HCT116 (cell line): Measurements from ENCODE around the gene SNX22.
"Not testable (repeated sequence)": the region's sequence is repeated elsewhere in the genome, so short reads cannot be mapped to it uniquely, and the experiment has no call there.

Experiments
- CTCF ChIP-seq, 3 experiments: fragments of 200-600 bp in 1 of 3; sonication (generic) in 1 of 3; IDR thresholded peaks in 2 of 3; conservative IDR thresholded peaks in 1 of 3; 2 replicates each; pipeline ENCODE4 v1.5.1; 2012 to 2017; ENCODE audit warnings: low read depth in 2 of 3, low read length in 2 of 3, antibody characterized with exemption in 1 of 3, borderline replicate concordance in 1 of 3, control low read depth in 1 of 3, mild to moderate bottlenecking in 1 of 3, mixed read lengths in 1 of 3, mixed run types in 1 of 3, moderate library complexity in 1 of 3; ENCODE audit not compliant: insufficient read depth in 1 of 3
- EZH2 ChIP-seq: fragments of 200-600 bp; sonication (generic); IDR thresholded peaks from 2 replicates; pipeline ENCODE4 v1.6.1; 2017; ENCODE audit warnings: antibody characterized with exemption, mixed run types
- JUND ChIP-seq: IDR thresholded peaks from 2 replicates; pipeline ENCODE4 v1.6.1; 2012
- POLR2A ChIP-seq: IDR thresholded peaks from 2 replicates; pipeline ENCODE4 v1.7.0; 2011; ENCODE audit warnings: borderline replicate concordance; ENCODE audit not compliant: insufficient read depth, insufficient read length; ENCODE audit errors: extremely low read depth
- POLR2AphosphoS5 ChIP-seq: IDR thresholded peaks from 2 replicates; pipeline ENCODE4 v1.6.1; 2011; ENCODE audit warnings: mild to moderate bottlenecking, low read depth, low read length, moderate library complexity
- RAD21 ChIP-seq: IDR thresholded peaks from 2 replicates; pipeline ENCODE4 v1.6.1; 2012; ENCODE audit warnings: low read depth, mild to moderate bottlenecking
- TF ChIP-seq, protein P1 (sequence below): IDR thresholded peaks from 2 replicates; pipeline ENCODE4 v1.6.1; 2012; ENCODE audit warnings: low read depth
- TF ChIP-seq, protein P2 (sequence below): IDR thresholded peaks from 2 replicates; pipeline ENCODE4 v1.6.1; 2011; ENCODE audit warnings: mild to moderate bottlenecking, low read length, moderate library complexity; ENCODE audit not compliant: insufficient replicate concordance; ENCODE audit errors: extremely low read depth

- TF ChIP-seq CTCF (IDR thresholded peaks at IDR 0.05 in 2 of 3, conservative IDR thresholded peaks at IDR 0.05 in 1 of 3; ENCODE audit: borderline replicate concordance in 1 of 3, insufficient read depth in 1 of 3, low read depth in 2 of 3, low read length in 2 of 3); RAD21; EZH2; POLR2AphosphoS5; JUND; POLR2A: not testable (repeated sequence)
- TF ChIP-seq, protein P1, sequence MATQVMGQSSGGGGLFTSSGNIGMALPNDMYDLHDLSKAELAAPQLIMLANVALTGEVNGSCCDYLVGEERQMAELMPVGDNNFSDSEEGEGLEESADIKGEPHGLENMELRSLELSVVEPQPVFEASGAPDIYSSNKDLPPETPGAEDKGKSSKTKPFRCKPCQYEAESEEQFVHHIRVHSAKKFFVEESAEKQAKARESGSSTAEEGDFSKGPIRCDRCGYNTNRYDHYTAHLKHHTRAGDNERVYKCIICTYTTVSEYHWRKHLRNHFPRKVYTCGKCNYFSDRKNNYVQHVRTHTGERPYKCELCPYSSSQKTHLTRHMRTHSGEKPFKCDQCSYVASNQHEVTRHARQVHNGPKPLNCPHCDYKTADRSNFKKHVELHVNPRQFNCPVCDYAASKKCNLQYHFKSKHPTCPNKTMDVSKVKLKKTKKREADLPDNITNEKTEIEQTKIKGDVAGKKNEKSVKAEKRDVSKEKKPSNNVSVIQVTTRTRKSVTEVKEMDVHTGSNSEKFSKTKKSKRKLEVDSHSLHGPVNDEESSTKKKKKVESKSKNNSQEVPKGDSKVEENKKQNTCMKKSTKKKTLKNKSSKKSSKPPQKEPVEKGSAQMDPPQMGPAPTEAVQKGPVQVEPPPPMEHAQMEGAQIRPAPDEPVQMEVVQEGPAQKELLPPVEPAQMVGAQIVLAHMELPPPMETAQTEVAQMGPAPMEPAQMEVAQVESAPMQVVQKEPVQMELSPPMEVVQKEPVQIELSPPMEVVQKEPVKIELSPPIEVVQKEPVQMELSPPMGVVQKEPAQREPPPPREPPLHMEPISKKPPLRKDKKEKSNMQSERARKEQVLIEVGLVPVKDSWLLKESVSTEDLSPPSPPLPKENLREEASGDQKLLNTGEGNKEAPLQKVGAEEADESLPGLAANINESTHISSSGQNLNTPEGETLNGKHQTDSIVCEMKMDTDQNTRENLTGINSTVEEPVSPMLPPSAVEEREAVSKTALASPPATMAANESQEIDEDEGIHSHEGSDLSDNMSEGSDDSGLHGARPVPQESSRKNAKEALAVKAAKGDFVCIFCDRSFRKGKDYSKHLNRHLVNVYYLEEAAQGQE = not testable (repeated sequence)
- TF ChIP-seq, protein P2, sequence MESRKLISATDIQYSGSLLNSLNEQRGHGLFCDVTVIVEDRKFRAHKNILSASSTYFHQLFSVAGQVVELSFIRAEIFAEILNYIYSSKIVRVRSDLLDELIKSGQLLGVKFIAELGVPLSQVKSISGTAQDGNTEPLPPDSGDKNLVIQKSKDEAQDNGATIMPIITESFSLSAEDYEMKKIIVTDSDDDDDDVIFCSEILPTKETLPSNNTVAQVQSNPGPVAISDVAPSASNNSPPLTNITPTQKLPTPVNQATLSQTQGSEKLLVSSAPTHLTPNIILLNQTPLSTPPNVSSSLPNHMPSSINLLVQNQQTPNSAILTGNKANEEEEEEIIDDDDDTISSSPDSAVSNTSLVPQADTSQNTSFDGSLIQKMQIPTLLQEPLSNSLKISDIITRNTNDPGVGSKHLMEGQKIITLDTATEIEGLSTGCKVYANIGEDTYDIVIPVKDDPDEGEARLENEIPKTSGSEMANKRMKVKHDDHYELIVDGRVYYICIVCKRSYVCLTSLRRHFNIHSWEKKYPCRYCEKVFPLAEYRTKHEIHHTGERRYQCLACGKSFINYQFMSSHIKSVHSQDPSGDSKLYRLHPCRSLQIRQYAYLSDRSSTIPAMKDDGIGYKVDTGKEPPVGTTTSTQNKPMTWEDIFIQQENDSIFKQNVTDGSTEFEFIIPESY = not testable (repeated sequence)
Measured at GRCh38 chr15:64120322-64120721, 31.2 kb upstream of the SNX22 start.
